Mucosa of descending colon (tissue), 3 donors: ENCODE data around the gene CPA1. TPM values are rescaled to one million over a fixed set of nuclear protein-coding genes. Genes with fewer than 3 reads are reported as not detected.

ENCODE experiments used
- ATAC-seq: fragments of 200-7000 bp; cut with Tn5 transposase; one replicate; pipeline ENCODE4 v1.9.1; 2020; ENCODE audit warnings: mild to moderate bottlenecking, moderate library complexity
- DNase-seq, 3 donors: peaks; one replicate each; pipeline ENCODE4 v3.0.0-alpha.2; 2020
- H3K36me3 ChIP-seq: fragments of 200-600 bp; one replicate; pipeline ENCODE4 v1.8.0; 2021; ENCODE audit warnings: low read depth, mild to moderate bottlenecking
- H3K4me1 ChIP-seq: fragments of 200-600 bp; one replicate; pipeline ENCODE4 v1.8.0; 2021; ENCODE audit warnings: low read depth, mild to moderate bottlenecking
- H3K4me3 ChIP-seq: fragments of 200-600 bp; one replicate; pipeline ENCODE4 v1.8.0; 2021; ENCODE audit warnings: mild to moderate bottlenecking
- H3K9me3 ChIP-seq: fragments of 200-600 bp; one replicate; pipeline ENCODE4 v1.8.0; 2021; ENCODE audit warnings: mild to moderate bottlenecking
- CTCF ChIP-seq: fragments of 200-600 bp; IDR thresholded peaks from one replicate; pipeline ENCODE4 v1.8.0; 2022; ENCODE audit warnings: antibody characterized with exemption, mild to moderate bottlenecking
- intact Hi-C, 2 donors: fragments of 100-400 bp; cut with DNase I in 1 of 2; cut with micrococcal nuclease in 1 of 2; formaldehyde crosslinking; loops; one replicate each; pipeline versions ENCODE4 v1.11.0 to v1.11.1; 2022; cut with DNase I, micrococcal nuclease
- total RNA-seq, 3 donors: library from RNA; stranded (reverse); fragmentation: NEBNext Ultra II Directional in 2 of 3; extraction: Animal tissue kit (Norgen Biotek cat#: 25700) in 2 of 3; gene quantifications; one replicate each; pipeline versions ENCODE4 v1.2.1 to v1.2.4, GENCODE V29; 2021 to 2023
- donor health status: DM: no; HTN: no; CAD: no; lungs with moderate emphysema.
- donor health status: DM: no; HTN: no; CAD: no.
- donor health status: DM: no; HTN: yes; CAD: no.

Gene CPA1
- total RNA-seq, 3 donors from 2014 or later: not detected

- no peak for DNase-seq
- H3K36me3 ChIP-seq: no peaks in the 10 kb centered on the region
- TF ChIP-seq CTCF: no peak
- no peak for ATAC-seq
- no peaks in the 10 kb centered on the region for H3K9me3 ChIP-seq
- H3K4me3 ChIP-seq: no peak overlapping the region
- intact Hi-C loops: no loop called here
- no peaks in the 10 kb centered on the region for H3K4me1 ChIP-seq
These were observed 42.1 kb upstream of the CPA1 start for GRCh38 chr7:130338233-130338632.

- H3K36me3 ChIP-seq: no peaks in the 10 kb centered on the region
- intact Hi-C loops: no loop called here
These were observed 38.4 kb upstream of the CPA1 start for GRCh38 chr7:130341882-130342281.

GRCh38 chr7:130342701-130343380 is 37.5 kb upstream of the CPA1 start:
- DNase-seq (no peak), ATAC-seq (no peak)
- Histone ChIP-seq H3K4me1 (no peaks in the 10 kb centered on the region), H3K4me3 (no peak overlapping the region), H3K36me3 (no peaks in the 10 kb centered on the region), H3K9me3 (no peaks in the 10 kb centered on the region)
- intact Hi-C loops: no loop called here
- no peak for TF ChIP-seq CTCF

More at GRCh38 chr7:130341882-130342281, 38.4 kb upstream of the CPA1 start:
- no peaks in the 10 kb centered on the region for H3K9me3 ChIP-seq
- DNase-seq: no peak
- no peak overlapping the region for H3K4me3 ChIP-seq
- TF ChIP-seq CTCF: no peak
- no peaks in the 10 kb centered on the region for H3K4me1 ChIP-seq
- no peak for ATAC-seq

GRCh38 chr7:130344271-130344866 is 35.9 kb upstream of the CPA1 start, which contains the start of gene CPA5:
TSS of gene CPA5 (plus strand) at chr7:130344816. CDS start at chr7:130346486, 1,670 bp downstream.
- no peak for DNase-seq
- no peak within 1 kb of the TSS for H3K4me3 ChIP-seq
- H3K9me3 ChIP-seq: no peaks in the 10 kb centered on the region
- TF ChIP-seq CTCF: no peak
- ATAC-seq: no peak
- intact Hi-C loops: no loop called here
- H3K4me1 ChIP-seq: no peaks in the 10 kb centered on the region
- H3K36me3 ChIP-seq: no peaks in the 10 kb centered on the region

GRCh38 chr7:130345136-130345535 is 35.2 kb upstream of the CPA1 start:
- Histone ChIP-seq H3K9me3 (no peaks in the 10 kb centered on the region), H3K36me3 (no peaks in the 10 kb centered on the region), H3K4me3 (no peak overlapping the region), H3K4me1 (no peaks in the 10 kb centered on the region)
- intact Hi-C loops: no loop called here
- no peak for TF ChIP-seq CTCF
- ATAC-seq (no peak), DNase-seq (no peak)
